Rectal smooth muscle tissue (tissue), 1 donor: ENCODE data around the gene SCAF1.

Experiments used
- H3K27ac ChIP-seq: one replicate; pipeline ENCODE4 v1.7.0; 2013; ENCODE audit warnings: low read depth, low read length, inconsistent platforms
- H3K27me3 ChIP-seq: one replicate; pipeline ENCODE4 v1.7.0; 2013; ENCODE audit warnings: low read length; ENCODE audit not compliant: control insufficient read depth, insufficient read depth
- H3K36me3 ChIP-seq: one replicate; pipeline ENCODE4 v1.7.0; 2013; ENCODE audit warnings: low read length; ENCODE audit not compliant: control insufficient read depth, insufficient read depth
- H3K4me1 ChIP-seq: one replicate; pipeline ENCODE4 v1.7.0; 2013; ENCODE audit warnings: low read length; ENCODE audit not compliant: control insufficient read depth, insufficient read depth
- H3K4me3 ChIP-seq: one replicate; pipeline ENCODE4 v1.7.0; 2013; ENCODE audit warnings: low read length
- H3K9ac ChIP-seq: one replicate; pipeline ENCODE4 v1.7.0; 2013; ENCODE audit warnings: low read length

SCAF1 gene

DNA sequence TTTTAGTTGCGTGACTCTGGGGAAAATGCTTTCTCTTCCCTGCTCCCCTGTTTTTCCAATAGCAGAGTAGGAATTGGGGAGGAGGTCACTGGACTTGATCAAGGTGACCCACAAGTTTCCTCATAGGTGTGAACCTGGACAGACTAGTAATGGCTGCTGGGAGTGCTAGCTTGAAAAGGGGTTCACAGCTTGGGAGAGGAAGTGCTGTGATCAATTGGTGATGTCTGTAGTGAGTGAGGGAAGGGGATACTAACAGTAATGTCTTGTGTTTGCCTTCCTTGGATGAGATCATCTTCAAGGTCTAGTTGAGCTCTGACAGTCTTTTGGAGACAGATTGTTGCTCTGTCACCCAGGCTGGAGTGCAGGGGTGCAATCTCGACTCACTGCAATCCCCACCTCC is 25.5 kb downstream of the SCAF1 start:
- Histone ChIP-seq H3K9ac (no peak overlapping the region), H3K27me3 (no peaks in the 10 kb centered on the region), H3K36me3 (peaks cover 3% of the 10 kb centered on the region)

DNA sequence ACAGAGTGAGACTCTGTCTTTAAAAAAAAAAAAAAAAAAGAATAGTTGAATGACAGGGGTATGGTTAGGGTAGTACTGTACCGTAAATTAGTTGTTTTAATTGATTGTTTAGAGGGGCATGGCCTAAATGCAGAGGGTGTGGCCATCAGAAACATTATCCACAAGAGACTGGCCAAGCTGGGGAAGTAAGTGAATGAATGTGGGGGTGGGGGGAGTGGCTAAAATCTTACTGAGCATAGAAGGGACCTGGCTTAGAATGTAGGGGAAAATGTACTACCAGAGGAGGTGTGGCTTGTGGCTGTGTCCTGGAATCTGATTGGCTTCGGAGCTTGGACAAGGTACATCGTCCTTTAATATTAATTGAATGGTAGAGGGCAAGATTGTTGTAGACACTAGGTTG is 27.5 kb downstream of the SCAF1 start:
- Histone ChIP-seq H3K4me3 (no peak overlapping the region), H3K9ac (no peak overlapping the region), H3K36me3 (no peaks in the 10 kb centered on the region), H3K27ac (no peak overlapping the region), H3K27me3 (no peaks in the 10 kb centered on the region), H3K4me1 (peaks cover 5% of the 10 kb centered on the region)

More for the DNA sequence above, 25.5 kb downstream of the SCAF1 start:
- Histone ChIP-seq H3K4me3 (no peak overlapping the region), H3K27ac (no peak overlapping the region), H3K4me1 (peaks cover 5% of the 10 kb centered on the region)

DNA sequence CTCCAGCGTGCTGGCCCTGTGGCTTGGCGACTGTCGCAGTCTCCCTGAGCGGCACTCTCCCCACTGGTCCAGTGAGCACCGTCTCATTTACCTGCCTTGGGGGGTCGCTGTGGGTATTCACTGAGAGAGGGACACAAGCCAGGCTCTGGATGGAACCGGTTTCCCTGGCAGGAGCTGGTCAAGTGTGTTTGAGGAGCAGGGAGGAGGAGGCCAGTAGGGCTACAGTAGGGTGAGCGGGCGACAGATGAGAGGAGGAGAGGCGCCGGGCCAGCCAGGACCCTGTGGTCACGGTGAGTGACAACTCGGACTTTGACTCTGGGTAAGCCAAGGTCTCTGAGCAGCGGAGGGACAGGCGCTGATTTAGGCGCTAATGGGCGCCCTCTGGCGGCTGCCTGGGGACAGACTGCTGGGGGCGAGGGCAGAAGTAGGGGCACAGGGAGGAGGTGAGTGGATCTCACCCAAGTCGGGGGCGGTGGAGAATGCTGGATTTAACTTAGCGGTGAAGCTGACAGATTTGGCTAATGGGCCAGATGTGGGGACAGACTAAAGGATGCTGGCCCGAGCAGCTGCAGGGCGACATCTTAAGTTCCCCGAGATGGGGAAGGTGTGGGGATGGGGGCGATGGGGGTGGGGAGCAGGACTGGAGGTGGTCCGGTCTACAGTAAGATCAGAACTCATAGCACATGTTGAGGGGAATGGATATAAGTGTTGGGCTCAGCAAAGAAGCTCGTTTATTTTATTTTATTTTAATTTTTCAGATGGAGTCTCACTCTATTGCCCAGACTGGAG is 30.3 kb downstream of the SCAF1 start:
- Histone ChIP-seq H3K27me3 (no peaks in the 10 kb centered on the region), H3K36me3 (no peaks in the 10 kb centered on the region), H3K9ac (no peak overlapping the region), H3K4me3 (peak overlapping the region; percentile 38), H3K4me1 (no peaks in the 10 kb centered on the region), H3K27ac (no peak overlapping the region)

- H3K36me3 ChIP-seq, result no peaks in the 10 kb centered on the region
- peaks cover 6% of the 10 kb centered on the region for H3K4me1 ChIP-seq
- H3K27me3 ChIP-seq, result no peaks in the 10 kb centered on the region
- peak overlapping the region; percentile 98 for H3K27ac ChIP-seq
- peak overlapping the region; percentile 75 for H3K4me3 ChIP-seq
- H3K9ac ChIP-seq, result peak overlapping the region; percentile 75
These were observed 34.3 kb downstream of the SCAF1 start for GRCh38 chr19:49676136-49676783.

GRCh38 chr19:49676784-49677230 is 34.8 kb downstream of the SCAF1 start:
- Histone ChIP-seq H3K9ac (no peak overlapping the region), H3K27ac (peak overlapping the region; percentile 98), H3K4me3 (peak overlapping the region; percentile 97), H3K27me3 (no peaks in the 10 kb centered on the region), H3K36me3 (peaks cover 1% of the 10 kb centered on the region), H3K4me1 (peaks cover 6% of the 10 kb centered on the region)

GRCh38 chr19:49677231-49677900 is 35.4 kb downstream of the SCAF1 start, which contains the start of gene PRMT1:
Gene PRMT1, plus strand, starts transcription at chr19:49677271. Its CDS starts 10 bp downstream, at chr19:49677281.
- peaks cover 6% of the 10 kb centered on the region for H3K4me1 ChIP-seq
- H3K4me3 ChIP-seq, result peak within 1 kb of the TSS; percentile 97
- peak within 1 kb of the TSS; percentile 92 for H3K9ac ChIP-seq
- peak within 1 kb of the TSS; percentile 98 for H3K27ac ChIP-seq
- peaks cover 7% of the 10 kb centered on the region for H3K36me3 ChIP-seq
- H3K27me3 ChIP-seq, result no peaks in the 10 kb centered on the region

DNA sequence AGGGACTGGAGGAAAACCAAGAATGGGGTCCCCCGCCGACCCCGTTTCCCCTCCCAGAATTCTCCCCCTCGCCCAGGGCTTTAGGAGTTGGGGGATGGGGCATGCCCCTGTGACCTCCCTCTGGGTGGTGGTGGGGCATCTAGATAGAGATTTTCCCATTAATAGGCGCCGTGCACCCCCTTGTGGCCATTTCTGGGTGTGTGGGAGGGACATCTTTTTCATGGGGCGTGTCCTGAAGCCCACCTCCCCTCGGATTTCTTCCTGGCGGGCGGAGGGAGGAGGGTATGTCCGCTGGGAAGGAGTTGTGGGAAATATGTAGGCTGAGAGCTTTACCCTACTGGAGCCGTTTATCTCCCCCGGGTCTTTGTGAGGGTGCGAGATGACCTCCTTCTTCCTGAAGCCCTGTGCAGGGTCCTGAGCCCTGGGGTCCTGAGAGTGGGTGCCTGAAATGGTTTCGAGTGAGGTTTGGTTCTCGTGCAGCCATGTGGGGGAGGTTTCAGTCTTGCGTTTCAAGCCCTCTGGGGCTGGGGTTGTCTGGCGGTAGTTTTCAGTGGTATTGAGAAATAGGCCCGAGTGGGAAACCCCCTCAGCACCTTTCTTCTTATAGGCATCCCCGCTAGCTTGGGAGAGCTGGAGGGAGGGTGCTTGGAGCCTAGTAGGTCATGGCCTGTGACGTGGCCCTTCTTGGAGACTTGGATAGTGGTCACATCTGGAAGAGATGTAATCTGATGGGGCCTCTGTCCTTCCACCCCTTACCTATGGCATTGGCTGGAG is 36.1 kb downstream of the SCAF1 start:
- peak overlapping the region; percentile 27 for H3K9ac ChIP-seq
- peak overlapping the region; percentile 94 for H3K27ac ChIP-seq
- H3K36me3 ChIP-seq, result peaks cover 8% of the 10 kb centered on the region
- peak overlapping the region; percentile 97 for H3K4me3 ChIP-seq
- H3K4me1 ChIP-seq, result peaks cover 6% of the 10 kb centered on the region
- H3K27me3 ChIP-seq, result no peaks in the 10 kb centered on the region

GRCh38 chr19:49678985-49679770 is 37.2 kb downstream of the SCAF1 start:
- no peak overlapping the region for H3K4me3 ChIP-seq

DNA sequence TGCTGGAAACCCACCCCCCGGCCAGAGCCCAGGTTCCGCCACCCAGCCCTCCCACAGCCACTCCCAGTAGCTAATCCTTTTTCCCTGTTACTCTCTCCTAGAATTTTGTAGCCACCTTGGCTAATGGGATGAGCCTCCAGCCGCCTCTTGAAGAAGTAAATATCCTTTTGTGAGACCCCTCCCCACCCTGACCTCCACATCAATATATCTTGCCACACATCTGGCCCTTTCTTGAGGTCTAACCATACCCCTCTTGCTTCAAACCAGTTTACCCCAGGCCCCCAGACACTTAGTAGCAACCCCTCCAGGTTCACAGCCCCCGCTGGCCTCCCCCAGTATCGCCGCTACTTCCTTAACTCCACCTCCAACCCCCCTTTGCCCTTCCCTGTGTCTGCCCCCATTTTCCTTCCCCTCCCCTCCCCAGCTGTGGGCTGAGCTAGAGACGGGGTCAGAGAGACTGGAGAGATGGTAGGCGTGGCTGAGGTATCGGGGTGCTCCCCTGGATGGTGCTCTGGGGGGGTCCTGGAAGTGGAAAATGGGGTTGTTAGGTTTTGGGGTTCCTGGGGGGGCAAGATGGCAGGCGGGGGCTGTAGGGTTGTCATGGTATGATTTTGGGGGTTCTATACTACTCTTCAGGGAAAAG is 37.9 kb downstream of the SCAF1 start:
- Histone ChIP-seq H3K9ac (no peak overlapping the region), H3K4me3 (no peak overlapping the region), H3K36me3 (peaks cover 19% of the 10 kb centered on the region), H3K27me3 (no peaks in the 10 kb centered on the region), H3K4me1 (peaks cover 6% of the 10 kb centered on the region), H3K27ac (peak overlapping the region; percentile 27)

More at GRCh38 chr19:49678985-49679770, 37.2 kb downstream of the SCAF1 start:
- Histone ChIP-seq H3K27me3 (no peaks in the 10 kb centered on the region), H3K36me3 (peaks cover 16% of the 10 kb centered on the region), H3K9ac (no peak overlapping the region), H3K4me1 (peaks cover 6% of the 10 kb centered on the region), H3K27ac (no peak overlapping the region)

GRCh38 chr19:49680421-49681351 is 38.7 kb downstream of the SCAF1 start:
- H3K36me3 ChIP-seq, result peaks cover 23% of the 10 kb centered on the region
- H3K4me1 ChIP-seq, result peaks cover 6% of the 10 kb centered on the region
- no peak overlapping the region for H3K9ac ChIP-seq
- H3K27ac ChIP-seq, result peak overlapping the region; percentile 27
- no peaks in the 10 kb centered on the region for H3K27me3 ChIP-seq
- H3K4me3 ChIP-seq, result peak overlapping the region; percentile 25
